Upper lobe of left lung (tissue), 6 donors: ENCODE measurements around the gene VAV3. TPM values are rescaled to one million over a fixed set of nuclear protein-coding genes. Genes with fewer than 3 reads are reported as not detected.

Source experiments
- ATAC-seq, 2 donors: fragments of 200-7000 bp; cut with Tn5 transposase; one replicate each; pipeline ENCODE4 v1.9.1; 2022; ENCODE audit warnings: mild to moderate bottlenecking in 2 of 2, moderate library complexity in 2 of 2; ENCODE audit not compliant: low FRiP score in 2 of 2
- DNase-seq, 2 donors: peaks; one replicate each; pipeline ENCODE4 v3.0.0-alpha.2; 2019 to 2020
- H3K27ac ChIP-seq, 4 donors: fragments of 200-600 bp; sonication (generic); one replicate each; pipeline ENCODE4 v1.5.1; 2016 to 2019
- H3K27me3 ChIP-seq, 4 donors: fragments of 200-600 bp; sonication (generic); one replicate each; pipeline ENCODE4 v1.5.1; 2017 to 2019
- H3K36me3 ChIP-seq, 4 donors: fragments of 200-600 bp; sonication (generic); one replicate each; pipeline ENCODE4 v1.5.1; 2016 to 2019
- H3K4me1 ChIP-seq, 4 donors: fragments of 200-600 bp; sonication (generic); one replicate each; pipeline ENCODE4 v1.5.1; 2018 to 2019
- H3K4me3 ChIP-seq, 4 donors: fragments of 200-600 bp; sonication (generic); one replicate each; pipeline ENCODE4 v1.5.1; 2017 to 2019; ENCODE audit warnings: mild to moderate bottlenecking in 2 of 4, moderate library complexity in 1 of 4
- H3K9me3 ChIP-seq, 4 donors: fragments of 200-600 bp; sonication (generic); one replicate each; pipeline ENCODE4 v1.5.1; 2018 to 2019
- EP300 ChIP-seq, 4 donors: sonication (generic); formaldehyde crosslinking; IDR thresholded peaks; one replicate each; pipeline ENCODE4 v1.5.1; 2017; ENCODE audit warnings: antibody characterized with exemption in 4 of 4, control low read depth in 2 of 4
- POLR2A ChIP-seq, 4 donors: fragments of 450-650 bp; IDR thresholded peaks; one replicate each; pipeline ENCODE4 v1.5.1; 2016 to 2017; ENCODE audit warnings: antibody characterized with exemption in 4 of 4, mild to moderate bottlenecking in 2 of 4
- POLR2AphosphoS5 ChIP-seq, 2 donors: sonication (generic); formaldehyde crosslinking; IDR thresholded peaks; one replicate each; pipeline ENCODE4 v1.5.1; 2017; ENCODE audit warnings: antibody characterized with exemption in 2 of 2
- WGBS, 2 donors: methylation state at CpG; one replicate each; pipeline ENCODE4 v1.1.5; 2017 to 2018; 5-methylcytosine and 5-hydroxymethylcytosine counted together
- total RNA-seq, 6 donors: library from RNA; depleted of rRNA in 4 of 6; stranded (reverse); fragments of >200 nt in 4 of 6; gene quantifications; one replicate each; pipeline versions ENCODE4 v1.1.0 to v1.2.1, GENCODE V29; 2016 to 2021
- TF ChIP-seq, protein P1 (sequence below), 6 experiments: fragments of 450-650 bp in 4 of 6; fragments of 200-600 bp in 2 of 6; sonication (generic) in 2 of 6; IDR thresholded peaks; one replicate each; pipeline ENCODE4 v1.5.1; 2016 to 2019; ENCODE audit warnings: antibody characterized with exemption in 6 of 6
- donor health status: DM: no; HTN: no; CAD: no; lungs with moderate emphysema.
- donor health status: DM: no; HTN: yes; CAD: no; lungs with severe emphysema.

VAV3 gene
- total RNA-seq, 6 donors from 2014 or later = 5.9 to 13.6 (median 7.8) TPM

DNA sequence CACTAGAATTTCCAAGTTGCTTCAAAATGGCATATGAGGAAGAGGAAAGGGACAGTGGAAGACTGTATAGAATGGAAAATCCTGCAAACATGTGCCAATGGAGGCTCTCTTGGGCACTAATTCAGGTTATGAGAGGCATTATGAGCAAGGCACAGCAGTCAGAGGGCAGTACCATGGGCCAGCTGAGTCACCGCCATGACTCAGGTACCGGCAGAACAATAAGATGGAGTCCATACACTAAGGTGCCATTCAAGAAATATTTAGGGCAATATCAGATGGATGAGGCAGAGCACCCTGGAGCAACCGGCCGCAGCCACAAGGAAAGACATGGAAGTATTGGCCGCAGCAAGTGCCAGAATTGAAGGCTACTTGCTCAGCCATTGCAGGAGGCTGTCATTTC, 25.6 kb upstream of the VAV3 start:
- no peaks in the 10 kb centered on the region for H3K27me3 ChIP-seq
- H3K27ac ChIP-seq = no peak overlapping the region
- DNase-seq (no peak), ATAC-seq (no peak)
- H3K4me3 ChIP-seq = no peak overlapping the region
- TF ChIP-seq EP300 (IDR thresholded peaks at IDR 0.05) (no peak), POLR2AphosphoS5 (IDR thresholded peaks at IDR 0.05) (no peak), POLR2A (IDR thresholded peaks at IDR 0.05) (no peak)
- TF ChIP-seq, protein P1, sequence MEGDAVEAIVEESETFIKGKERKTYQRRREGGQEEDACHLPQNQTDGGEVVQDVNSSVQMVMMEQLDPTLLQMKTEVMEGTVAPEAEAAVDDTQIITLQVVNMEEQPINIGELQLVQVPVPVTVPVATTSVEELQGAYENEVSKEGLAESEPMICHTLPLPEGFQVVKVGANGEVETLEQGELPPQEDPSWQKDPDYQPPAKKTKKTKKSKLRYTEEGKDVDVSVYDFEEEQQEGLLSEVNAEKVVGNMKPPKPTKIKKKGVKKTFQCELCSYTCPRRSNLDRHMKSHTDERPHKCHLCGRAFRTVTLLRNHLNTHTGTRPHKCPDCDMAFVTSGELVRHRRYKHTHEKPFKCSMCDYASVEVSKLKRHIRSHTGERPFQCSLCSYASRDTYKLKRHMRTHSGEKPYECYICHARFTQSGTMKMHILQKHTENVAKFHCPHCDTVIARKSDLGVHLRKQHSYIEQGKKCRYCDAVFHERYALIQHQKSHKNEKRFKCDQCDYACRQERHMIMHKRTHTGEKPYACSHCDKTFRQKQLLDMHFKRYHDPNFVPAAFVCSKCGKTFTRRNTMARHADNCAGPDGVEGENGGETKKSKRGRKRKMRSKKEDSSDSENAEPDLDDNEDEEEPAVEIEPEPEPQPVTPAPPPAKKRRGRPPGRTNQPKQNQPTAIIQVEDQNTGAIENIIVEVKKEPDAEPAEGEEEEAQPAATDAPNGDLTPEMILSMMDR (IDR thresholded peaks at IDR 0.05) = no peak
- no peaks in the 10 kb centered on the region for H3K9me3 ChIP-seq
- WGBS, 2 donors = 97 to 100% methylated on average over 5 of the region's 5 CpGs
- no peaks in the 10 kb centered on the region for H3K4me1 ChIP-seq
- H3K36me3 ChIP-seq = no peaks in the 10 kb centered on the region

DNA sequence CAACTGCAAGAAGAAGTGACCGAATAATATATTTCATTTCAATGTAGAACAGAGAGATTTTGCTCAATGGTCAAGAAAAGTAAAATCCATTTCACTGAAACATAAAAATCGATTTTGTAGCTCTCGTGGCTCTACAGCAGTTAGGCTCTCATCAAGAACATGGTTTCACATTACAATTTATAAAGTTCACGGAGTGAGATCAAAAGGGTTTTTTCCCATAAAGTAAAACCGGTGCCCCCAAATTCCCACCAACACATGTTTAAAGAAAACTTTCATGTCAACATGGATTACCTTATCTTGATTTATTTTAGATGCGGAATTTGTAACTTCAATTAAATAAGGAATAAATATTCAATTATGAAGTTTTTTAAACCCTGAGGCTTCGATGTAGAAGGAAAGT, 16.3 kb upstream of the VAV3 start:
- no peak overlapping the region for H3K4me3 ChIP-seq
- DNase-seq (no peak), ATAC-seq (no peak)
- no peak overlapping the region for H3K27ac ChIP-seq
- no peak for TF ChIP-seq POLR2AphosphoS5 (IDR thresholded peaks at IDR 0.05)
- H3K36me3 ChIP-seq = no peaks in the 10 kb centered on the region
- H3K4me1 ChIP-seq = no peaks in the 10 kb centered on the region
- no peaks in the 10 kb centered on the region for H3K9me3 ChIP-seq
- WGBS, 2 donors = 76 to 86% methylated on average over 7 of the region's 7 CpGs
- H3K27me3 ChIP-seq = no peaks in the 10 kb centered on the region

DNA sequence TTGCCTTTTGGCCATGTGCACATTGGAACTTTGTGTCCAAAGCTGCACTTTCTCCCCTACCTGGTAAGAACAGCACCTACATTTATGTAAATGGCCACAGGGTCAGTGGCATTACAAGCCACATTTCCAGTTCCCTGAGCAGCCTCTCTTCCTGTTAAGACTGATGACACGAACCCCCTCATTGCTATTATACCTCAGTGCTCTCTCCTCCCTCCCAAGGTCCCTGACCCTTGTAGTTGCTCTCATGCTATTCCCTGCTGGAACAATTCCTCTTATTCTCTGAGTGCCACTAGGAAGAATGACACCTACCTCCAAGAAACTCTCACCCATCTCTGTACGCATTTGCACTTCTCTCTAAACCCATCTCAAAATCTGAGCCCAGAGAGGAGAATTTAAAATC, 14.9 kb upstream of the VAV3 start:
- Histone ChIP-seq H3K36me3 (no peaks in the 10 kb centered on the region), H3K4me1 (no peaks in the 10 kb centered on the region), H3K9me3 (no peaks in the 10 kb centered on the region), H3K27ac (no peak overlapping the region), H3K4me3 (no peak overlapping the region), H3K27me3 (no peaks in the 10 kb centered on the region)
- 50 to 94% methylated on average over 1 to 2 of the region's 2 CpGs for WGBS, 2 donors
- ATAC-seq (no peak), DNase-seq (no peak)
- TF ChIP-seq POLR2AphosphoS5 (IDR thresholded peaks at IDR 0.05) (no peak), EP300 (IDR thresholded peaks at IDR 0.05) (no peak), POLR2A (IDR thresholded peaks at IDR 0.05) (no peak)
- TF ChIP-seq, protein P1 (IDR thresholded peaks at IDR 0.05) = no peak

DNA sequence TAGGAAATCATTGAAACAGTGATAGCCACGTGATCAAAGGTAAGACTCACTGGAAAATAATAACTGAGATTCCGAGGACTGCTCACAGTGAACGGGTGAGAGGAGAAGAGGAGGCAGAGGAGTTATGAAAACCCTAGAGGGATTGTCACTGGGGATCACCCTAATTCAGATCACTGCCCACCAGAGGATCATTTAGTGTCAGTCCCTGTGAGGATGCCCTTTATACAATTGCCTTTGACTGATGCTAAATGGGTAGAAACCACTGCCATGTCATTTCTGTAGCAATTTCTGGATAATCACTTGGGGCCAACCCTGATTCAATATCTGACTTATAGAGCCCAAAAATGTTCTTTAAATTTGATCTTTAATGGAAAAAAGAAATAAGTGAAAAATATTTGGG, 14.1 kb upstream of the VAV3 start:
- H3K36me3 ChIP-seq = no peaks in the 10 kb centered on the region
- no peaks in the 10 kb centered on the region for H3K9me3 ChIP-seq
- H3K27ac ChIP-seq = no peak overlapping the region
- no peak overlapping the region for H3K4me3 ChIP-seq
- no peaks in the 10 kb centered on the region for H3K4me1 ChIP-seq
- TF ChIP-seq EP300 (IDR thresholded peaks at IDR 0.05) = no peak
- no peak for TF ChIP-seq POLR2A (IDR thresholded peaks at IDR 0.05)
- no peak for TF ChIP-seq POLR2AphosphoS5 (IDR thresholded peaks at IDR 0.05)
- TF ChIP-seq, protein P1 (IDR thresholded peaks at IDR 0.05) = no peak
- ATAC-seq (no peak), DNase-seq (no peak)
- H3K27me3 ChIP-seq = no peaks in the 10 kb centered on the region
- WGBS, 2 donors = 88 to 91% methylated on average over 3 of the region's 3 CpGs

DNA sequence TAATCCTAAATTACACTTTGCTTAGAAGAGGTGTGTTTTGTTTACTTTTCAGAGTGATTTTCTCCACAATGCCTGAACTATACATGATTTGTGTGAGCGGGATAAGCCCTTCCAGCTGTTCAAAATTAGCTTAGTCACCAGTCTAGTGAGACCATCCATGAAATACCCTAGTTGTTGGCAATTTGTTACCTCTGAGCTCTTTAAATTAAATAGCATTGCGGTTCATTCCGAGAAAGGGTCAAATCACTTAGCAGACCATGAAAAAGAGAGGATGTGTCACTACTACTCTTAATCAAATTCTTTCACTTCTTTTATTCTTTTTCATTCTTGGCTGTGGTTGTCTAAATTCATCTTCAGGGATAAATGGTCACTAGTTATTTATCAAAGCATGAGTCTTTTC, 11.9 kb upstream of the VAV3 start:
- Histone ChIP-seq H3K27me3 (no peaks in the 10 kb centered on the region), H3K9me3 (no peaks in the 10 kb centered on the region), H3K4me3 (no peak overlapping the region), H3K4me1 (no peaks in the 10 kb centered on the region), H3K27ac (no peak overlapping the region), H3K36me3 (no peaks in the 10 kb centered on the region)
- ATAC-seq (no peak), DNase-seq (no peak)
- WGBS, 2 donors = 88% methylated on average over 3 of the region's 3 CpGs
- no peak for TF ChIP-seq POLR2AphosphoS5 (IDR thresholded peaks at IDR 0.05)
- TF ChIP-seq, protein P1 (IDR thresholded peaks at IDR 0.05) = no peak
- TF ChIP-seq POLR2A (IDR thresholded peaks at IDR 0.05) = no peak
- TF ChIP-seq EP300 (IDR thresholded peaks at IDR 0.05) = no peak
